ENCODE measurements around the gene E2F6.

The E2F6 gene

GRCh38 chr2:11465485-11466306 lies at the start of gene E2F6:
TSS of gene E2F6 (minus strand) at chr2:11466161. CDS start at chr2:11465879, 282 bp downstream.
- no peak for TF ChIP-seq CTCF (IDR thresholded peaks at IDR 0.05; ENCODE audit: low read depth, low read length, missing control alignments)
- peak within 1 kb of the TSS; percentile 55 for H3K4me3 ChIP-seq (ENCODE audit: low read depth, low read length)
- peak; percentile 82 for DNase-seq (ENCODE audit: low read depth)
- in situ Hi-C loops (cut with HindIII; ENCODE audit: low sequenced_read_pairs) = no loop called here

GRCh38 chr2:11515490-11515981 lies 49.6 kb upstream of the E2F6 start:
- TF ChIP-seq CTCF (IDR thresholded peaks at IDR 0.05; ENCODE audit: low read depth, low read length, missing control alignments) = no peak
- in situ Hi-C loops (cut with HindIII; ENCODE audit: low sequenced_read_pairs) = no loop called here
- no peak for DNase-seq (ENCODE audit: low read depth)
- no peak overlapping the region for H3K4me3 ChIP-seq (ENCODE audit: low read depth, low read length)

GRCh38 chr2:11514904-11515303 lies 48.9 kb upstream of the E2F6 start:
- DNase-seq (ENCODE audit: low read depth) = no peak
- in situ Hi-C loops (cut with HindIII; ENCODE audit: low sequenced_read_pairs) = no loop called here
- TF ChIP-seq CTCF (IDR thresholded peaks at IDR 0.05; ENCODE audit: low read depth, low read length, missing control alignments) = no peak
- no peak overlapping the region for H3K4me3 ChIP-seq (ENCODE audit: low read depth, low read length)

GRCh38 chr2:11514081-11514730 lies 48.2 kb upstream of the E2F6 start:
- DNase-seq (ENCODE audit: low read depth) = no peak
- no peak overlapping the region for H3K4me3 ChIP-seq (ENCODE audit: low read depth, low read length)
- TF ChIP-seq CTCF (IDR thresholded peaks at IDR 0.05; ENCODE audit: low read depth, low read length, missing control alignments) = no peak
- in situ Hi-C loops (cut with HindIII; ENCODE audit: low sequenced_read_pairs) = no loop called here

GRCh38 chr2:11513319-11513718 lies 47.4 kb upstream of the E2F6 start:
- no peak for TF ChIP-seq CTCF (IDR thresholded peaks at IDR 0.05; ENCODE audit: low read depth, low read length, missing control alignments)
- no peak for DNase-seq (ENCODE audit: low read depth)
- H3K4me3 ChIP-seq (ENCODE audit: low read depth, low read length) = no peak overlapping the region
- in situ Hi-C loops (cut with HindIII; ENCODE audit: low sequenced_read_pairs) = no loop called here

- in situ Hi-C loops (cut with HindIII; ENCODE audit: low sequenced_read_pairs) = no loop called here
- DNase-seq (ENCODE audit: low read depth) = no peak
- H3K4me3 ChIP-seq (ENCODE audit: low read depth, low read length) = no peak overlapping the region
- no peak for TF ChIP-seq CTCF (IDR thresholded peaks at IDR 0.05; ENCODE audit: low read depth, low read length, missing control alignments)
Measured at GRCh38 chr2:11512431-11512830, 46.5 kb upstream of the E2F6 start.
